Mesenchymal stem cell (in vitro differentiated cells and primary cell): ENCODE results near the gene SLC2A4RG. TPM values are rescaled to one million over a fixed set of nuclear protein-coding genes. Genes with fewer than 3 reads are reported as not detected.
A peak's percentile ranks its signal among the peaks of the same experiment; 100 is the strongest.

Experiments used
- DNase-seq: peaks from one replicate; pipeline ENCODE4 v3.0.0-alpha.2; 2013
- H2AFZ ChIP-seq: one replicate; pipeline ENCODE4 v1.6.1; 2013; ENCODE audit warnings: low read depth, mild to moderate bottlenecking, control low read depth, inconsistent platforms, low read length, moderate library complexity
- H2AK5ac ChIP-seq: 2 replicates; pipeline ENCODE4 v1.6.1; 2013; ENCODE audit warnings: low read length, moderate library complexity, mild to moderate bottlenecking, inconsistent platforms; ENCODE audit not compliant: severe bottlenecking
- H2BK120ac ChIP-seq: one replicate; pipeline ENCODE4 v1.6.1; 2013; ENCODE audit warnings: low read depth, mild to moderate bottlenecking, inconsistent platforms, low read length, moderate library complexity
- H2BK12ac ChIP-seq, 2 experiments: one replicate each; pipeline ENCODE4 v1.6.1; 2013; ENCODE audit warnings: inconsistent platforms in 2 of 2, low read length in 2 of 2, mild to moderate bottlenecking in 2 of 2, moderate library complexity in 2 of 2, control low read depth in 1 of 2
- H2BK15ac ChIP-seq: one replicate; pipeline ENCODE4 v1.6.1; 2013; ENCODE audit warnings: mild to moderate bottlenecking, low read depth, inconsistent platforms; ENCODE audit not compliant: poor library complexity, severe bottlenecking
- H2BK5ac ChIP-seq: 2 replicates; pipeline ENCODE4 v1.6.1; 2013; ENCODE audit warnings: low read depth, mild to moderate bottlenecking, low read length, control low read depth, inconsistent platforms; ENCODE audit not compliant: poor library complexity, severe bottlenecking
- H3K14ac ChIP-seq, 2 experiments: one replicate each; pipeline ENCODE4 v1.6.1; 2013; ENCODE audit warnings: inconsistent platforms in 2 of 2, low read length in 2 of 2, control low read depth in 1 of 2, mild to moderate bottlenecking in 1 of 2, moderate library complexity in 1 of 2
- H3K18ac ChIP-seq, 2 experiments: one replicate each; pipeline ENCODE4 v1.6.1; 2013; ENCODE audit warnings: inconsistent platforms in 2 of 2, low read length in 2 of 2, control low read depth in 1 of 2, low read depth in 1 of 2, mild to moderate bottlenecking in 1 of 2
- H3K23ac ChIP-seq, 2 experiments: one replicate each; pipeline ENCODE4 v1.6.1; 2013; ENCODE audit warnings: inconsistent platforms in 2 of 2, low read length in 2 of 2, mild to moderate bottlenecking in 2 of 2, moderate library complexity in 2 of 2, control low read depth in 1 of 2
- H3K27ac ChIP-seq: 2 replicates; pipeline ENCODE4 v1.5.1; 2013; ENCODE audit warnings: mild to moderate bottlenecking, moderate library complexity, low read length, control low read depth, inconsistent platforms; ENCODE audit not compliant: poor library complexity, severe bottlenecking
- H3K27me3 ChIP-seq, 2 experiments: 2 replicates each; pipeline versions ENCODE4 v1.6.1 to v1.7.0; 2013; ENCODE audit warnings: low read length in 2 of 2, mild to moderate bottlenecking in 2 of 2, moderate library complexity in 2 of 2, control low read depth in 1 of 2, inconsistent platforms in 1 of 2; ENCODE audit not compliant: control insufficient read depth in 1 of 2, insufficient read depth in 1 of 2
- H3K36me3 ChIP-seq, 2 experiments: 2 replicates each; pipeline versions ENCODE4 v1.6.1 to v1.7.0; 2013; ENCODE audit warnings: low read length in 2 of 2, control low read depth in 1 of 2, inconsistent platforms in 1 of 2, low read depth in 1 of 2, mild to moderate bottlenecking in 1 of 2; ENCODE audit not compliant: insufficient read depth in 2 of 2, control insufficient read depth in 1 of 2
- H3K4ac ChIP-seq, 2 experiments: one replicate each; pipeline ENCODE4 v1.6.1; 2013; ENCODE audit warnings: inconsistent platforms in 2 of 2, low read length in 2 of 2, mild to moderate bottlenecking in 2 of 2, moderate library complexity in 2 of 2, control low read depth in 1 of 2, low read depth in 1 of 2
- H3K4me1 ChIP-seq: 2 replicates; pipeline ENCODE4 v1.6.1; 2013; ENCODE audit warnings: low read depth, low read length, control low read depth; ENCODE audit not compliant: control insufficient read depth, insufficient read depth
- H3K4me2 ChIP-seq: 2 replicates; pipeline ENCODE4 v1.6.1; 2013; ENCODE audit warnings: low read length, mild to moderate bottlenecking, inconsistent platforms; ENCODE audit not compliant: poor library complexity, severe bottlenecking
- H3K4me3 ChIP-seq, 2 experiments: 2 replicates each; pipeline versions ENCODE4 v1.5.1 to v1.7.0; 2013; ENCODE audit warnings: low read length in 2 of 2, mild to moderate bottlenecking in 2 of 2, control low read depth in 1 of 2, low read depth in 1 of 2; ENCODE audit not compliant: insufficient read depth in 1 of 2
- H3K79me1 ChIP-seq: replicated peaks from 2 replicates; pipeline ENCODE4 v1.6.1; 2013; ENCODE audit warnings: mild to moderate bottlenecking, control low read depth, low read length, inconsistent platforms; ENCODE audit not compliant: poor library complexity, severe bottlenecking
- H3K9ac ChIP-seq: 2 replicates; pipeline ENCODE4 v1.7.0; 2013; ENCODE audit warnings: mild to moderate bottlenecking, low read length, moderate library complexity
- H3K9me3 ChIP-seq: 2 replicates; pipeline ENCODE4 v1.7.0; 2013; ENCODE audit warnings: mild to moderate bottlenecking, low read length; ENCODE audit not compliant: control insufficient read depth
- H4K8ac ChIP-seq: one replicate; pipeline ENCODE4 v1.6.1; 2013; ENCODE audit warnings: inconsistent platforms, mild to moderate bottlenecking, low read length, moderate library complexity
- H4K91ac ChIP-seq: one replicate; pipeline ENCODE4 v1.6.1; 2013; ENCODE audit warnings: mild to moderate bottlenecking, low read length, inconsistent platforms
- WGBS: methylation state at CpG from one replicate; pipeline ENCODE4 v1.1.7; 2013; ENCODE audit warnings: mixed read lengths; 5-methylcytosine and 5-hydroxymethylcytosine counted together
- polyA plus RNA-seq, 2 experiments: library from polyadenylated mRNA; stranded (reverse); fragments of 200-250 nt; gene quantifications; one replicate each; pipeline ENCODE4 v1.2.3, GENCODE V29; 2013

SLC2A4RG gene
- 85.3 TPM for polyA plus RNA-seq (2013, experiment 1 of 2)
- polyA plus RNA-seq (2013, experiment 2 of 2) = 84.2 TPM

GRCh38 chr20:63739130-63740069 is at the start of gene SLC2A4RG:
Gene SLC2A4RG (plus strand): TSS chr20:63739776. CDS start chr20:63739913, 137 bp downstream.
- H3K27me3 ChIP-seq = no peaks in the 10 kb centered on the region
- H3K79me1 ChIP-seq = peaks cover 9% of the 10 kb centered on the region
- H2BK5ac ChIP-seq = peak within 1 kb of the TSS; percentile 84
- WGBS = 2% methylated on average over 46 of the region's 136 CpGs
- peak within 1 kb of the TSS; percentile 80 to 81 for H3K4ac ChIP-seq
- H3K9me3 ChIP-seq = no peaks in the 10 kb centered on the region
- H4K91ac ChIP-seq = peak within 1 kb of the TSS; percentile 90
- H2AFZ ChIP-seq = peak within 1 kb of the TSS; percentile 36
- peak within 1 kb of the TSS; percentile 82 for H2BK15ac ChIP-seq
- H2BK120ac ChIP-seq = peak within 1 kb of the TSS; percentile 90
- peak within 1 kb of the TSS; percentile 80 for H2AK5ac ChIP-seq
- peak within 1 kb of the TSS; percentile 85 for H3K4me2 ChIP-seq
- peaks cover 40% of the 10 kb centered on the region for H3K4me1 ChIP-seq
- H3K23ac ChIP-seq = peak within 1 kb of the TSS; percentile 46 to 93
- peak within 1 kb of the TSS; percentile 89 to 93 for H3K18ac ChIP-seq
- H4K8ac ChIP-seq = peak within 1 kb of the TSS; percentile 67
- peak within 1 kb of the TSS; percentile 15 to 50 for H2BK12ac ChIP-seq
- peak within 1 kb of the TSS; percentile 95 for H3K27ac ChIP-seq
- peak within 1 kb of the TSS in 1 of 2 experiments; percentile 94 for H3K14ac ChIP-seq
- peak within 1 kb of the TSS; percentile 88 for H3K9ac ChIP-seq
- DNase-seq = peak; percentile 74
- peaks cover 43 to 67% of the 10 kb centered on the region in 2 experiments for H3K36me3 ChIP-seq
- H3K4me3 ChIP-seq = peak within 1 kb of the TSS; percentile 78 to 86

- H2BK12ac ChIP-seq = no peak overlapping the region
- H3K4me2 ChIP-seq = no peak overlapping the region
- no peak overlapping the region for H3K9ac ChIP-seq
- no peak overlapping the region for H2BK120ac ChIP-seq
- no peak overlapping the region for H4K8ac ChIP-seq
- H3K4me3 ChIP-seq = no peak overlapping the region
- H2BK5ac ChIP-seq = no peak overlapping the region
- peak overlapping the region in 1 of 2 experiments; percentile 58 for H3K18ac ChIP-seq
- peaks cover 44% of the 10 kb centered on the region for H3K4me1 ChIP-seq
- no peak overlapping the region for H2BK15ac ChIP-seq
- peak overlapping the region; percentile 21 for H4K91ac ChIP-seq
- peaks cover 4 to 57% of the 10 kb centered on the region in 2 experiments for H3K36me3 ChIP-seq
- H3K27me3 ChIP-seq = no peaks in the 10 kb centered on the region
- peaks cover 3% of the 10 kb centered on the region for H3K79me1 ChIP-seq
- no peak overlapping the region for H2AFZ ChIP-seq
- H3K9me3 ChIP-seq = no peaks in the 10 kb centered on the region
- no peak overlapping the region for H3K14ac ChIP-seq
- H3K23ac ChIP-seq = no peak overlapping the region
- no peak overlapping the region for H3K27ac ChIP-seq
- no peak overlapping the region for H3K4ac ChIP-seq
- no peak overlapping the region for H2AK5ac ChIP-seq
- WGBS = 95% methylated on average over 37 of the region's 40 CpGs
- DNase-seq = no peak
These were observed 49.3 kb upstream of the SLC2A4RG start for GRCh38 chr20:63690003-63690897.

GRCh38 chr20:63690898-63691710 is 48.5 kb upstream of the SLC2A4RG start:
- Histone ChIP-seq H2AK5ac (no peak overlapping the region), H3K4me1 (peaks cover 42% of the 10 kb centered on the region), H3K4ac (no peak overlapping the region), H3K36me3 (peaks cover 4 to 59% of the 10 kb centered on the region in 2 experiments), H2BK15ac (no peak overlapping the region), H4K91ac (peak overlapping the region; percentile 21), H2AFZ (no peak overlapping the region), H3K9me3 (no peaks in the 10 kb centered on the region), H3K79me1 (peaks cover 5% of the 10 kb centered on the region), H2BK5ac (no peak overlapping the region), H3K23ac (no peak overlapping the region), H4K8ac (no peak overlapping the region), H3K27ac (no peak overlapping the region), H3K9ac (no peak overlapping the region), H3K18ac (no peak overlapping the region), H3K4me2 (no peak overlapping the region), H3K4me3 (no peak overlapping the region), H3K27me3 (no peaks in the 10 kb centered on the region), H3K14ac (no peak overlapping the region), H2BK12ac (no peak overlapping the region), H2BK120ac (no peak overlapping the region)
- no peak for DNase-seq
- 96% methylated on average over 24 of the region's 24 CpGs for WGBS
